ENCODE data around the gene ULBP1.
"Not testable (repeated sequence)": the region's sequence is repeated elsewhere in the genome, so short reads cannot be mapped to it uniquely, and the experiment has no call there.

ULBP1 gene

GRCh38 chr6:149934249-149935156 lies 29.2 kb upstream of the ULBP1 start:
- Histone ChIP-seq H3K27me3 (replicated peaks; ENCODE audit: control insufficient read depth, insufficient read depth, low read length) (peaks cover 48% of the 10 kb centered on the region), H3K4me1 (ENCODE audit: control insufficient read depth, insufficient read depth, low read length) (peaks cover 10% of the 10 kb centered on the region), H3K36me3 (ENCODE audit: control insufficient read depth, insufficient read depth, low read length, severe bottlenecking) (no peaks in the 10 kb centered on the region), H3K9me3 (ENCODE audit: control insufficient read depth, low read length) (no peaks in the 10 kb centered on the region), H3K9ac (ENCODE audit: low read length) (no peak overlapping the region), H3K4me3 (ENCODE audit: low read length) (no peak overlapping the region)
- DNase-seq (ENCODE audit: low read depth), result peak; percentile 91

- Histone ChIP-seq H3K36me3 (ENCODE audit: control insufficient read depth, insufficient read depth, low read length, severe bottlenecking) (no peaks in the 10 kb centered on the region), H3K9ac (ENCODE audit: low read length) (no peak overlapping the region), H3K27me3 (replicated peaks; ENCODE audit: control insufficient read depth, insufficient read depth, low read length) (peaks cover 48% of the 10 kb centered on the region)
Measured at GRCh38 chr6:149935246-149935645, 28.5 kb upstream of the ULBP1 start.

GRCh38 chr6:149935668-149936067 lies 28.1 kb upstream of the ULBP1 start:
- no peaks in the 10 kb centered on the region for H3K9me3 ChIP-seq (ENCODE audit: control insufficient read depth, low read length)
- no peak overlapping the region for H3K9ac ChIP-seq (ENCODE audit: low read length)
- peaks cover 52% of the 10 kb centered on the region for H3K27me3 ChIP-seq (replicated peaks; ENCODE audit: control insufficient read depth, insufficient read depth, low read length)
- H3K36me3 ChIP-seq (ENCODE audit: control insufficient read depth, insufficient read depth, low read length, severe bottlenecking), result no peaks in the 10 kb centered on the region
- DNase-seq (ENCODE audit: low read depth), result no peak
- H3K4me1 ChIP-seq (ENCODE audit: control insufficient read depth, insufficient read depth, low read length), result peaks cover 10% of the 10 kb centered on the region
- no peak overlapping the region for H3K4me3 ChIP-seq (ENCODE audit: low read length)

More at GRCh38 chr6:149935246-149935645, 28.5 kb upstream of the ULBP1 start:
- no peak for DNase-seq (ENCODE audit: low read depth)
- Histone ChIP-seq H3K4me3 (ENCODE audit: low read length) (no peak overlapping the region), H3K9me3 (ENCODE audit: control insufficient read depth, low read length) (no peaks in the 10 kb centered on the region), H3K4me1 (ENCODE audit: control insufficient read depth, insufficient read depth, low read length) (peaks cover 10% of the 10 kb centered on the region)

- no peaks in the 10 kb centered on the region for H3K9me3 ChIP-seq (ENCODE audit: control insufficient read depth, low read length)
- H3K9ac ChIP-seq (ENCODE audit: low read length), result no peak overlapping the region
- no peaks in the 10 kb centered on the region for H3K36me3 ChIP-seq (ENCODE audit: control insufficient read depth, insufficient read depth, low read length, severe bottlenecking)
- H3K4me1 ChIP-seq (ENCODE audit: control insufficient read depth, insufficient read depth, low read length), result peaks cover 10% of the 10 kb centered on the region
- H3K4me3 ChIP-seq (ENCODE audit: low read length), result no peak overlapping the region
- DNase-seq (ENCODE audit: low read depth), result no peak
- peaks cover 56% of the 10 kb centered on the region for H3K27me3 ChIP-seq (replicated peaks; ENCODE audit: control insufficient read depth, insufficient read depth, low read length)
Measured at GRCh38 chr6:149936743-149937142, 27.0 kb upstream of the ULBP1 start.

- H3K4me1 ChIP-seq (ENCODE audit: control insufficient read depth, insufficient read depth, low read length); H3K9me3 ChIP-seq (ENCODE audit: control insufficient read depth, low read length); DNase-seq (ENCODE audit: low read depth); H3K9ac ChIP-seq (ENCODE audit: low read length); H3K36me3 ChIP-seq (ENCODE audit: control insufficient read depth, insufficient read depth, low read length, severe bottlenecking): not testable (repeated sequence)
- Histone ChIP-seq H3K27me3 (replicated peaks; ENCODE audit: control insufficient read depth, insufficient read depth, low read length) (peaks cover 56% of the 10 kb centered on the region), H3K4me3 (ENCODE audit: low read length) (peak overlapping the region; percentile 76)
Measured at GRCh38 chr6:149938013-149938570, 25.7 kb upstream of the ULBP1 start.

GRCh38 chr6:149938571-149939355 lies 25.0 kb upstream of the ULBP1 start:
- peak overlapping the region; percentile 76 for H3K4me3 ChIP-seq (ENCODE audit: low read length)
- no peaks in the 10 kb centered on the region for H3K36me3 ChIP-seq (ENCODE audit: control insufficient read depth, insufficient read depth, low read length, severe bottlenecking)
- peaks cover 10% of the 10 kb centered on the region for H3K4me1 ChIP-seq (ENCODE audit: control insufficient read depth, insufficient read depth, low read length)
- no peak overlapping the region for H3K9ac ChIP-seq (ENCODE audit: low read length)
- peaks cover 56% of the 10 kb centered on the region for H3K27me3 ChIP-seq (replicated peaks; ENCODE audit: control insufficient read depth, insufficient read depth, low read length)
- peak; percentile 47 for DNase-seq (ENCODE audit: low read depth)
- H3K9me3 ChIP-seq (ENCODE audit: control insufficient read depth, low read length), result no peaks in the 10 kb centered on the region

- DNase-seq (ENCODE audit: low read depth), result no peak
- H3K36me3 ChIP-seq (ENCODE audit: control insufficient read depth, insufficient read depth, low read length, severe bottlenecking), result no peaks in the 10 kb centered on the region
- H3K4me3 ChIP-seq (ENCODE audit: low read length), result no peak overlapping the region
- H3K27me3 ChIP-seq (replicated peaks; ENCODE audit: control insufficient read depth, insufficient read depth, low read length), result peaks cover 56% of the 10 kb centered on the region
- no peaks in the 10 kb centered on the region for H3K9me3 ChIP-seq (ENCODE audit: control insufficient read depth, low read length)
- peaks cover 10% of the 10 kb centered on the region for H3K4me1 ChIP-seq (ENCODE audit: control insufficient read depth, insufficient read depth, low read length)
- H3K9ac ChIP-seq (ENCODE audit: low read length), result no peak overlapping the region
Measured at GRCh38 chr6:149939356-149939648, 24.4 kb upstream of the ULBP1 start.

GRCh38 chr6:149939909-149940671 lies 23.7 kb upstream of the ULBP1 start:
- Histone ChIP-seq H3K27me3 (replicated peaks; ENCODE audit: control insufficient read depth, insufficient read depth, low read length) (peaks cover 49% of the 10 kb centered on the region), H3K4me3 (ENCODE audit: low read length) (no peak overlapping the region), H3K9ac (ENCODE audit: low read length) (no peak overlapping the region), H3K9me3 (ENCODE audit: control insufficient read depth, low read length) (no peaks in the 10 kb centered on the region), H3K36me3 (ENCODE audit: control insufficient read depth, insufficient read depth, low read length, severe bottlenecking) (no peaks in the 10 kb centered on the region), H3K4me1 (ENCODE audit: control insufficient read depth, insufficient read depth, low read length) (peaks cover 10% of the 10 kb centered on the region)
- no peak for DNase-seq (ENCODE audit: low read depth)

- Histone ChIP-seq H3K4me1 (ENCODE audit: control insufficient read depth, insufficient read depth, low read length) (peaks cover 10% of the 10 kb centered on the region), H3K27me3 (replicated peaks; ENCODE audit: control insufficient read depth, insufficient read depth, low read length) (peaks cover 48% of the 10 kb centered on the region), H3K9ac (ENCODE audit: low read length) (no peak overlapping the region), H3K4me3 (ENCODE audit: low read length) (no peak overlapping the region), H3K9me3 (ENCODE audit: control insufficient read depth, low read length) (no peaks in the 10 kb centered on the region), H3K36me3 (ENCODE audit: control insufficient read depth, insufficient read depth, low read length, severe bottlenecking) (no peaks in the 10 kb centered on the region)
- DNase-seq (ENCODE audit: low read depth), result no peak
Measured at GRCh38 chr6:149940672-149940982, 23.1 kb upstream of the ULBP1 start.

- Histone ChIP-seq H3K27me3 (replicated peaks; ENCODE audit: control insufficient read depth, insufficient read depth, low read length) (peaks cover 40% of the 10 kb centered on the region), H3K4me3 (ENCODE audit: low read length) (peak within 1 kb of the TSS; percentile 89), H3K4me1 (ENCODE audit: control insufficient read depth, insufficient read depth, low read length) (peaks cover 10% of the 10 kb centered on the region), H3K36me3 (ENCODE audit: control insufficient read depth, insufficient read depth, low read length, severe bottlenecking) (no peaks in the 10 kb centered on the region), H3K9me3 (ENCODE audit: control insufficient read depth, low read length) (no peaks in the 10 kb centered on the region), H3K9ac (ENCODE audit: low read length) (peak within 1 kb of the TSS; percentile 77)
- DNase-seq (ENCODE audit: low read depth), result peak; percentile 95
Measured at GRCh38 chr6:149941583-149942460, 21.9 kb upstream of the ULBP1 start, which contains the start of gene ULBP2. TSS of gene ULBP2 (plus strand) at chr6:149942014. CDS start at chr6:149942073, 59 bp downstream.
